H9 (cell line): Measurements from ENCODE around the gene RAB3B. TPM values are rescaled to one million over a fixed set of nuclear protein-coding genes. Genes with fewer than 3 reads are reported as not detected.

Source experiments
- DNase-seq: peaks from one replicate; pipeline ENCODE4 v3.0.0-alpha.2; 2017
- H2AFZ ChIP-seq: one replicate; pipeline ENCODE4 v1.6.1; 2013; ENCODE audit warnings: mild to moderate bottlenecking, low read length, control low read depth, moderate library complexity
- H2AK5ac ChIP-seq: 2 replicates; pipeline ENCODE4 v1.6.1; 2013; ENCODE audit warnings: low read length, control low read depth, mixed read lengths; ENCODE audit not compliant: insufficient read length
- H2BK120ac ChIP-seq: one replicate; pipeline ENCODE4 v1.6.1; 2013; ENCODE audit warnings: low read depth, mild to moderate bottlenecking, low read length, control low read depth, inconsistent platforms; ENCODE audit not compliant: poor library complexity, severe bottlenecking
- H2BK12ac ChIP-seq: 2 replicates; pipeline ENCODE4 v1.6.1; 2013; ENCODE audit warnings: low read length, control low read depth, mixed read lengths, low read depth; ENCODE audit not compliant: insufficient read length
- H2BK15ac ChIP-seq: 2 replicates; pipeline ENCODE4 v1.6.1; 2013; ENCODE audit warnings: low read depth, low read length, control low read depth
- H2BK20ac ChIP-seq: one replicate; pipeline ENCODE4 v1.6.1; 2013; ENCODE audit warnings: low read depth, mild to moderate bottlenecking, low read length, control low read depth, inconsistent platforms; ENCODE audit not compliant: poor library complexity, severe bottlenecking
- H2BK5ac ChIP-seq: 2 replicates; pipeline ENCODE4 v1.6.1; 2013; ENCODE audit warnings: low read length, control low read depth, mixed read lengths; ENCODE audit not compliant: insufficient read length
- H3K14ac ChIP-seq: 2 replicates; pipeline ENCODE4 v1.6.1; 2013; ENCODE audit warnings: low read length, control low read depth; ENCODE audit not compliant: insufficient read depth
- H3K18ac ChIP-seq: 2 replicates; pipeline ENCODE4 v1.6.1; 2013; ENCODE audit warnings: low read depth, mild to moderate bottlenecking, mixed read lengths, low read length, control low read depth; ENCODE audit not compliant: insufficient read length
- H3K23ac ChIP-seq: 2 replicates; pipeline ENCODE4 v1.6.1; 2013; ENCODE audit warnings: low read length, control low read depth, mixed read lengths, low read depth; ENCODE audit not compliant: insufficient read length
- H3K23me2 ChIP-seq: 2 replicates; pipeline ENCODE4 v1.6.1; 2013; ENCODE audit warnings: low read depth, mild to moderate bottlenecking, mixed read lengths, low read length, control low read depth; ENCODE audit not compliant: insufficient read length, poor library complexity, severe bottlenecking
- H3K27ac ChIP-seq: 2 replicates; pipeline ENCODE4 v1.5.1; 2013; ENCODE audit warnings: low read length, control low read depth, mixed read lengths, low read depth; ENCODE audit not compliant: insufficient read length
- H3K27me3 ChIP-seq: 2 replicates; pipeline ENCODE4 v1.6.1; 2013; ENCODE audit warnings: low read length, control low read depth, inconsistent platforms; ENCODE audit not compliant: insufficient read depth
- H3K4ac ChIP-seq: 2 replicates; pipeline ENCODE4 v1.6.1; 2013; ENCODE audit warnings: low read depth, mild to moderate bottlenecking, control low read depth, inconsistent platforms, low read length, moderate library complexity
- H3K4me1 ChIP-seq: 2 replicates; pipeline ENCODE4 v1.6.1; 2013; ENCODE audit warnings: low read length, control low read depth, inconsistent platforms; ENCODE audit not compliant: insufficient read depth
- H3K4me2 ChIP-seq: 2 replicates; pipeline ENCODE4 v1.6.1; 2013; ENCODE audit warnings: low read length, control low read depth, mixed read lengths; ENCODE audit not compliant: insufficient read length, insufficient read depth
- H3K56ac ChIP-seq: 2 replicates; pipeline ENCODE4 v1.6.1; 2013; ENCODE audit warnings: low read depth, mild to moderate bottlenecking, mixed read lengths, low read length, control low read depth; ENCODE audit not compliant: insufficient read length
- H3K79me1 ChIP-seq: 2 replicates; pipeline ENCODE4 v1.6.1; 2013; ENCODE audit warnings: low read depth, mild to moderate bottlenecking, moderate library complexity, low read length, control low read depth, inconsistent platforms; ENCODE audit not compliant: insufficient read depth, poor library complexity, severe bottlenecking
- H3K79me2 ChIP-seq: 2 replicates; pipeline ENCODE4 v1.6.1; 2013; ENCODE audit warnings: low read length, control low read depth, inconsistent platforms; ENCODE audit not compliant: insufficient read depth
- H3K9ac ChIP-seq: 2 replicates; pipeline ENCODE4 v1.6.1; 2013; ENCODE audit warnings: low read length, control low read depth, mixed read lengths; ENCODE audit not compliant: insufficient read length; ENCODE audit errors: extremely low read depth
- H3K9me3 ChIP-seq: one replicate; pipeline ENCODE4 v1.6.1; 2013; ENCODE audit warnings: low read depth, low read length, inconsistent platforms; ENCODE audit not compliant: control insufficient read depth
- H3T11ph ChIP-seq: one replicate; pipeline ENCODE4 v1.6.1; 2013; ENCODE audit warnings: mild to moderate bottlenecking, low read length, control low read depth, inconsistent platforms
- H4K20me1 ChIP-seq: one replicate; pipeline ENCODE4 v1.6.1; 2013; ENCODE audit not compliant: control insufficient read depth, insufficient read length, insufficient read depth
- H4K5ac ChIP-seq: 2 replicates; pipeline ENCODE4 v1.6.1; 2013; ENCODE audit warnings: low read depth, mild to moderate bottlenecking, mixed read lengths, low read length, control low read depth; ENCODE audit not compliant: insufficient read length
- H4K8ac ChIP-seq: replicated peaks from 2 replicates; pipeline ENCODE4 v1.6.1; 2013; ENCODE audit warnings: low read length, control low read depth, mixed read lengths, low read depth; ENCODE audit not compliant: insufficient read length
- H4K91ac ChIP-seq: 2 replicates; pipeline ENCODE4 v1.6.1; 2013; ENCODE audit warnings: low read depth, mild to moderate bottlenecking, moderate library complexity, mixed read lengths, low read length, control low read depth; ENCODE audit not compliant: insufficient read length
- H3K27ac Mint-ChIP-seq, 3 experiments: 2 replicates in 2 of 3; 3 replicates in 1 of 3; pipeline ENCODE4 v1.8.0; 2020 to 2021; ENCODE audit warnings: mixed read lengths in 3 of 3, mild to moderate bottlenecking in 1 of 3, moderate library complexity in 1 of 3
- H3K27me3 Mint-ChIP-seq: 2 replicates; pipeline ENCODE4 v1.8.0; 2021; ENCODE audit warnings: low read depth, mild to moderate bottlenecking, moderate library complexity, mixed read lengths
- H3K36me3 Mint-ChIP-seq, 3 experiments: 2 replicates in 2 of 3; 3 replicates in 1 of 3; pipeline ENCODE4 v1.8.0; 2020 to 2021; ENCODE audit warnings: low read depth in 3 of 3, mixed read lengths in 3 of 3; ENCODE audit not compliant: insufficient read depth in 1 of 3
- H3K4me1 Mint-ChIP-seq, 2 experiments: 2 replicates each; pipeline ENCODE4 v1.8.0; 2020; ENCODE audit warnings: mixed read lengths in 2 of 2
- H3K4me3 Mint-ChIP-seq, 2 experiments: 2 replicates in 1 of 2; 3 replicates in 1 of 2; pipeline ENCODE4 v1.8.0; 2020 to 2021; ENCODE audit warnings: mild to moderate bottlenecking in 2 of 2, mixed read lengths in 2 of 2, moderate library complexity in 1 of 2
- H3K9me3 Mint-ChIP-seq, 2 experiments: 2 replicates in 1 of 2; 3 replicates in 1 of 2; pipeline ENCODE4 v1.8.0; 2020; ENCODE audit warnings: mild to moderate bottlenecking in 2 of 2, mixed read lengths in 2 of 2, moderate library complexity in 1 of 2
- total RNA-seq: library from RNA; stranded (reverse); gene quantifications from 2 replicates; pipeline ENCODE4 v1.2.1, GENCODE V29; 2021
- TF ChIP-seq, protein P1 (sequence below): fragments of 200-600 bp; sonication (generic); conservative IDR thresholded peaks from 3 replicates; pipeline ENCODE4 v1.8.0; 2021; ENCODE audit warnings: antibody characterized with exemption, mild to moderate bottlenecking

The RAB3B gene
- total RNA-seq, 1 experiment from 2014 or later, result 30.6 TPM

- H3K4me1 Mint-ChIP-seq, result peaks cover 2 to 5% of the 10 kb centered on the region in 2 experiments; a peak in 3 of 4 replicates
- H3K56ac ChIP-seq, result no peak overlapping the region
- H3K4me3 Mint-ChIP-seq, result no peak overlapping the region
- no peak overlapping the region for H3K27ac ChIP-seq
- no peaks in the 10 kb centered on the region for H3K23me2 ChIP-seq
- H2BK5ac ChIP-seq, result no peak overlapping the region
- H3K9ac ChIP-seq, result no peak overlapping the region
- H3K79me2 ChIP-seq, result no peaks in the 10 kb centered on the region
- no peak for DNase-seq
- H4K91ac ChIP-seq, result no peak overlapping the region
- H3K4me2 ChIP-seq, result no peak overlapping the region
- H3K79me1 ChIP-seq, result no peaks in the 10 kb centered on the region
- no peaks in the 10 kb centered on the region for H4K20me1 ChIP-seq
- H3K4me1 ChIP-seq, result no peaks in the 10 kb centered on the region
- H2AFZ ChIP-seq, result no peak overlapping the region
- no peak overlapping the region for H3K23ac ChIP-seq
- no peak overlapping the region for H2BK12ac ChIP-seq
- TF ChIP-seq, protein P1, sequence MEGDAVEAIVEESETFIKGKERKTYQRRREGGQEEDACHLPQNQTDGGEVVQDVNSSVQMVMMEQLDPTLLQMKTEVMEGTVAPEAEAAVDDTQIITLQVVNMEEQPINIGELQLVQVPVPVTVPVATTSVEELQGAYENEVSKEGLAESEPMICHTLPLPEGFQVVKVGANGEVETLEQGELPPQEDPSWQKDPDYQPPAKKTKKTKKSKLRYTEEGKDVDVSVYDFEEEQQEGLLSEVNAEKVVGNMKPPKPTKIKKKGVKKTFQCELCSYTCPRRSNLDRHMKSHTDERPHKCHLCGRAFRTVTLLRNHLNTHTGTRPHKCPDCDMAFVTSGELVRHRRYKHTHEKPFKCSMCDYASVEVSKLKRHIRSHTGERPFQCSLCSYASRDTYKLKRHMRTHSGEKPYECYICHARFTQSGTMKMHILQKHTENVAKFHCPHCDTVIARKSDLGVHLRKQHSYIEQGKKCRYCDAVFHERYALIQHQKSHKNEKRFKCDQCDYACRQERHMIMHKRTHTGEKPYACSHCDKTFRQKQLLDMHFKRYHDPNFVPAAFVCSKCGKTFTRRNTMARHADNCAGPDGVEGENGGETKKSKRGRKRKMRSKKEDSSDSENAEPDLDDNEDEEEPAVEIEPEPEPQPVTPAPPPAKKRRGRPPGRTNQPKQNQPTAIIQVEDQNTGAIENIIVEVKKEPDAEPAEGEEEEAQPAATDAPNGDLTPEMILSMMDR, result no peak
- H3K27me3 ChIP-seq, result no peaks in the 10 kb centered on the region
- H2AK5ac ChIP-seq, result no peak overlapping the region
- no peak overlapping the region for H4K8ac ChIP-seq
- H3K27me3 Mint-ChIP-seq, result no peaks in the 10 kb centered on the region; the same call in 1 of the 2 replicates
- no peak overlapping the region for H3K4ac ChIP-seq
- no peak overlapping the region for H2BK120ac ChIP-seq
- H3K27ac Mint-ChIP-seq, result no peak overlapping the region
- no peak overlapping the region for H3T11ph ChIP-seq
- no peak overlapping the region for H2BK20ac ChIP-seq
- H4K5ac ChIP-seq, result no peak overlapping the region
- no peak overlapping the region for H2BK15ac ChIP-seq
- H3K18ac ChIP-seq, result no peak overlapping the region
- H3K9me3 ChIP-seq, result peaks cover 4% of the 10 kb centered on the region
- no peak overlapping the region for H3K14ac ChIP-seq
- peaks cover 45 to 56% (median 54%) of the 10 kb centered on the region in 3 experiments for H3K36me3 Mint-ChIP-seq
- H3K9me3 Mint-ChIP-seq, result peaks cover 15 to 20% of the 10 kb centered on the region in 2 experiments
Measured at GRCh38 chr1:51945591-51945990, 44.9 kb downstream of the RAB3B start.
